Activated CD8-positive, alpha-beta memory T cell treated with anti-CD3 and anti-CD28 coated beads, Interleukin-2, amount 50 U/mL, for 1 hour (primary cell): ENCODE data around the gene TMEM143.
A peak's percentile ranks its signal among the peaks of the same experiment; 100 is the strongest.
"Not testable (repeated sequence)": the region's sequence is repeated elsewhere in the genome, so short reads cannot be mapped to it uniquely, and the experiment has no call there.

Experiments
- DNase-seq: peaks from one replicate; pipeline ENCODE4 v3.0.0-alpha.2; 2020; ENCODE audit errors: extremely low read depth

The TMEM143 gene

GRCh38 chr19:48391100-48392005 is 27.6 kb upstream of the TMEM143 start, which contains the start of gene KDELR1:
Gene KDELR1 (minus strand): TSS chr19:48391551. CDS start chr19:48391358, 193 bp downstream.
- DNase-seq, result no peak

GRCh38 chr19:48390188-48391099 is 26.7 kb upstream of the TMEM143 start:
- no peak for DNase-seq

- no peak for DNase-seq
These were observed 23.2 kb upstream of the TMEM143 start for GRCh38 chr19:48386981-48387380.

- DNase-seq, result no peak
These were observed 21.8 kb upstream of the TMEM143 start for GRCh38 chr19:48385461-48386087.

- no peak for DNase-seq
These were observed 18.5 kb upstream of the TMEM143 start for GRCh38 chr19:48382286-48382685.

GRCh38 chr19:48381178-48381950 is 17.6 kb upstream of the TMEM143 start:
- no peak for DNase-seq

- no peak for DNase-seq
These were observed 15.3 kb upstream of the TMEM143 start for GRCh38 chr19:48379058-48379457.

- DNase-seq, result no peak
These were observed 14.4 kb upstream of the TMEM143 start for GRCh38 chr19:48378194-48378570.

GRCh38 chr19:48373567-48373966 is 9.8 kb upstream of the TMEM143 start:
- no peak for DNase-seq

GRCh38 chr19:48372904-48373303 is 9.2 kb upstream of the TMEM143 start:
- no peak for DNase-seq

- DNase-seq, result not testable (repeated sequence)
These were observed 8.0 kb upstream of the TMEM143 start for GRCh38 chr19:48371771-48372170.

- no peak for DNase-seq
These were observed 7.6 kb upstream of the TMEM143 start for GRCh38 chr19:48371367-48371766.

GRCh38 chr19:48370955-48371354 is 7.2 kb upstream of the TMEM143 start:
- no peak for DNase-seq

GRCh38 chr19:48368936-48369335 is 5.2 kb upstream of the TMEM143 start:
- no peak for DNase-seq

GRCh38 chr19:48367855-48368254 is 4.1 kb upstream of the TMEM143 start:
- DNase-seq, result no peak

GRCh38 chr19:48365602-48366001 is 1.9 kb upstream of the TMEM143 start:
- DNase-seq, result no peak

- no peak for DNase-seq
These were observed 1.0 kb upstream of the TMEM143 start for GRCh38 chr19:48364598-48365348.

- no peak for DNase-seq
These were observed 285 bp downstream of the TMEM143 start for GRCh38 chr19:48363500-48363809.

GRCh38 chr19:48362716-48363499 is 832 bp downstream of the TMEM143 start:
- peak; percentile 71 for DNase-seq

GRCh38 chr19:48361912-48362311 is 1.8 kb downstream of the TMEM143 start:
- no peak for DNase-seq
